ENCODE data around the gene PEX3.

GRCh38 chr6:143443096-143443495 lies 7.5 kb upstream of the PEX3 start:
- TF ChIP-seq, protein P1, sequence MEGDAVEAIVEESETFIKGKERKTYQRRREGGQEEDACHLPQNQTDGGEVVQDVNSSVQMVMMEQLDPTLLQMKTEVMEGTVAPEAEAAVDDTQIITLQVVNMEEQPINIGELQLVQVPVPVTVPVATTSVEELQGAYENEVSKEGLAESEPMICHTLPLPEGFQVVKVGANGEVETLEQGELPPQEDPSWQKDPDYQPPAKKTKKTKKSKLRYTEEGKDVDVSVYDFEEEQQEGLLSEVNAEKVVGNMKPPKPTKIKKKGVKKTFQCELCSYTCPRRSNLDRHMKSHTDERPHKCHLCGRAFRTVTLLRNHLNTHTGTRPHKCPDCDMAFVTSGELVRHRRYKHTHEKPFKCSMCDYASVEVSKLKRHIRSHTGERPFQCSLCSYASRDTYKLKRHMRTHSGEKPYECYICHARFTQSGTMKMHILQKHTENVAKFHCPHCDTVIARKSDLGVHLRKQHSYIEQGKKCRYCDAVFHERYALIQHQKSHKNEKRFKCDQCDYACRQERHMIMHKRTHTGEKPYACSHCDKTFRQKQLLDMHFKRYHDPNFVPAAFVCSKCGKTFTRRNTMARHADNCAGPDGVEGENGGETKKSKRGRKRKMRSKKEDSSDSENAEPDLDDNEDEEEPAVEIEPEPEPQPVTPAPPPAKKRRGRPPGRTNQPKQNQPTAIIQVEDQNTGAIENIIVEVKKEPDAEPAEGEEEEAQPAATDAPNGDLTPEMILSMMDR (IDR thresholded peaks at IDR 0.05; ENCODE audit: insufficient read depth, low read length) = no peak
- TF ChIP-seq, protein P2, sequence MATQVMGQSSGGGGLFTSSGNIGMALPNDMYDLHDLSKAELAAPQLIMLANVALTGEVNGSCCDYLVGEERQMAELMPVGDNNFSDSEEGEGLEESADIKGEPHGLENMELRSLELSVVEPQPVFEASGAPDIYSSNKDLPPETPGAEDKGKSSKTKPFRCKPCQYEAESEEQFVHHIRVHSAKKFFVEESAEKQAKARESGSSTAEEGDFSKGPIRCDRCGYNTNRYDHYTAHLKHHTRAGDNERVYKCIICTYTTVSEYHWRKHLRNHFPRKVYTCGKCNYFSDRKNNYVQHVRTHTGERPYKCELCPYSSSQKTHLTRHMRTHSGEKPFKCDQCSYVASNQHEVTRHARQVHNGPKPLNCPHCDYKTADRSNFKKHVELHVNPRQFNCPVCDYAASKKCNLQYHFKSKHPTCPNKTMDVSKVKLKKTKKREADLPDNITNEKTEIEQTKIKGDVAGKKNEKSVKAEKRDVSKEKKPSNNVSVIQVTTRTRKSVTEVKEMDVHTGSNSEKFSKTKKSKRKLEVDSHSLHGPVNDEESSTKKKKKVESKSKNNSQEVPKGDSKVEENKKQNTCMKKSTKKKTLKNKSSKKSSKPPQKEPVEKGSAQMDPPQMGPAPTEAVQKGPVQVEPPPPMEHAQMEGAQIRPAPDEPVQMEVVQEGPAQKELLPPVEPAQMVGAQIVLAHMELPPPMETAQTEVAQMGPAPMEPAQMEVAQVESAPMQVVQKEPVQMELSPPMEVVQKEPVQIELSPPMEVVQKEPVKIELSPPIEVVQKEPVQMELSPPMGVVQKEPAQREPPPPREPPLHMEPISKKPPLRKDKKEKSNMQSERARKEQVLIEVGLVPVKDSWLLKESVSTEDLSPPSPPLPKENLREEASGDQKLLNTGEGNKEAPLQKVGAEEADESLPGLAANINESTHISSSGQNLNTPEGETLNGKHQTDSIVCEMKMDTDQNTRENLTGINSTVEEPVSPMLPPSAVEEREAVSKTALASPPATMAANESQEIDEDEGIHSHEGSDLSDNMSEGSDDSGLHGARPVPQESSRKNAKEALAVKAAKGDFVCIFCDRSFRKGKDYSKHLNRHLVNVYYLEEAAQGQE (IDR thresholded peaks at IDR 0.05; ENCODE audit: insufficient replicate concordance, low read depth) = no peak

All from HL-60 (cell line).